ENCODE measurements around the gene RGS7. TPM values are rescaled to one million over a fixed set of nuclear protein-coding genes. Genes with fewer than 3 reads are reported as not detected.
"Not testable (repeated sequence)": the region's sequence is repeated elsewhere in the genome, so short reads cannot be mapped to it uniquely, and the experiment has no call there.

RGS7 gene
- total RNA-seq, 1 donor from 2014 or later = not detected

DNA sequence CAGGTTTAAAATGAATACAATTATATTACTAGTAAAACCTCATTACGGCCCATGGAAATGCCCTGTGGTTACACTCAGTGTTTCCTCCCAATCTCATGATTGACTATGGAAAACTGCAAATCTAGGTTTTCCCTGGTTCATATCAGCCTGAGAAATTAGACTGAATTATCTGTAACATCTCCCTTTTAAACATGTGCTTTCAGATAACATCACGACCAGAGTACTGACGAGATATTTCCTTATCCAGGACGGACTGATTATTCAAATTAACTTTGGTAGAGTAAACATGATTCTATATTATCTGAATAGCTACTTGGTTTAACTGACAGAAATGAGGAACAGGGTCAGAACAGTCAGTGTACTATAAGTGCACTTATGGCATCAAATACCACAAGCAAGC lies 82.3 kb downstream of the RGS7 start:
- no peak for DNase-seq (ENCODE audit: low spot score)

DNA sequence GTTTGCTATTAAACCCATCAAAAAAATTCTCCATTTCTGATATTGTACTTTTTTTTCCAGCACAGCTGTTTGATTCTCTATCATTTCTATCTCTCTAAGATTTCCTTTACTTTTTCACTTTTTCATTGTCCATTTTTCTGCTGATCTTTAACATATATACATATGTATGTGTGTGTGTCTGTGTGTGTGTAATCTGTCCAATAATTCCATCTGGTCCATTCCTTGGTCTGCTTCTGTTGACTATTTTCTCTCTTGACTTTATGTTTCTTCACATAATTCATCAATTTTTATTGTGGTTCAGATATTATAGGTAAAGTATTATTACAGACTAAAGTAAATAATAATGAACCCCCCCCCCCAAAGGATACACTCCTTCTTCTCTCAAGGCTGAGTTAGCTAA lies 84.2 kb downstream of the RGS7 start:
- no peak for DNase-seq (ENCODE audit: low spot score)

DNA sequence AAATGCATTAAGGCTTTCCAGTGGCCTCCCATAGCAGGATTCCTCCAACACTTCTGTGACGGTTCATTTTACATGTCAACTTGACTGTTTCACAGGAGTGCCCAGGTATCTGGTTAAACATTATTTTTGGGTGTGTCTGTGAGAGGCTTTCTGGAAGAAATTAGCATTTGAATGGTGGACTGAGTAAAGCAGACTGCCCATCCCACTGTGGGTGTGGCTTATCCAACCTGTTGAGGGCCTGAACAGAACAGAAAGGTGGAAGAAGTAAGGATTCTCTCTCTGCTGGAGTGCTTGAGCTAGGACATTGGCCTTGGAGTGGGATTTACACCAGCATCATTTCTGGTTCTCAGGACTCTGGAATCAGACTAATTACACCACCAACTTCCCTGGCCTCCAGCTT lies 85.6 kb downstream of the RGS7 start:
- no peak for DNase-seq (ENCODE audit: low spot score)

DNA sequence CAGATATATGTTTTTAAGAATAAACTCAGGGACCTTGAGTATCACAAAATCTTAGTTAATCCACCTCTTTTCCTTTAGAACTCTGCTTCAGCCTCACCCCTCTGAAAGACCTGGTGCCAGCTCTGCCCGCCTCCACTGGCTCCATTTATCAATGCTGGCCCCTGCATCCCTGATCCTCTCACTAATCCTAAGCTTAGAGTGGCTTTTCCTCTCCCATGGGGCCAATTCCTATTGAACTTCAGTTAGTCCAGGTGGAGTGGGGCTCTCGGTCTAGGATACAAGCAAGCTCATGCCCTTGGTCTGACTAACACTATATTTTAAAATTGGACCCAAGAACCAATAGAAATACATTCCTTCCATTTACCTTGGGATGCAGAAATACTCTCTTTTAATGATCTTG lies 87.0 kb downstream of the RGS7 start:
- DNase-seq (ENCODE audit: low spot score) = no peak

- DNase-seq (ENCODE audit: low spot score) = no peak
Measured at GRCh38 chr1:241269116-241269515, 87.9 kb downstream of the RGS7 start.

- DNase-seq (ENCODE audit: low spot score) = no peak
Measured at GRCh38 chr1:241266121-241266520, 90.9 kb downstream of the RGS7 start.

- no peak for DNase-seq (ENCODE audit: low spot score)
Measured at GRCh38 chr1:241265428-241265827, 91.6 kb downstream of the RGS7 start.

DNA sequence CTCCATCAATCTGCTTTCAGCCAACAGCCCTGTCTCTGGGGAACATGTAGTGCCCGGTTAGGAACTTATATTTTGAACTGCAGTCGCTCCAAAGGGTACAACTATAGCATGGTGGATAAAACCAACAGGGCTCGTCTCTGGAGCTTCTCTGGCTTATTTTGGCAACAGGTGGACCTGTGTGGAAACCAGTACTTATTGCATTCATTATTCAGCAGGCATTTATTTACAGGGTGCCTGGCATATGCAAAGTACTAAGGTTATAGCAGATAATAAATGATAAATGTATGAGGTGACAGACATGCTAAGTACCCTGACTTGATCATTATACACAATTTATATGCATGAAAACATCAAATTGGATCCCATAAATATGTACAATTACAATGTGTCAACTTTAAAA lies 93.7 kb downstream of the RGS7 start:
- DNase-seq (ENCODE audit: low spot score) = no peak

DNA sequence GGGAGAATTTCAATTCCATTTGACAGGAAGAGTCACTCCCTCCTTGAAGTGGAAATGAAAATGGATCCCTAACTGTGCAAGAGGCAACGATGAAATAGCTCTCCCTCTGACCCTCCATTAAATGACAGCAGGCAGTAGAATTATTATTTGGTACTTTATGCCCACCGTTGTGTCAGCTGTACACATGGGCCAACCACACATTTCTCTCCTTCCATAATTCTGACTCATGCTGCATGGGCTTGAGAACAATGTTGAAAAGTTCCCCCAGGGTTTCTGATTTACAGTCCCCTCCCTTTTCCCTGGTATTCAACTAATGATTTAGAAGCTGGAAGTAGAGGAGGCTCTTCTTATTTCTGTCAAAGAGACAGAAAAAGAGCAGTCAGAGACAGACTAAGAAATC lies 103.5 kb downstream of the RGS7 start:
- DNase-seq (ENCODE audit: low spot score) = no peak

- DNase-seq (ENCODE audit: low spot score) = no peak
Measured at GRCh38 chr1:241250465-241250864, 106.5 kb downstream of the RGS7 start.

DNA sequence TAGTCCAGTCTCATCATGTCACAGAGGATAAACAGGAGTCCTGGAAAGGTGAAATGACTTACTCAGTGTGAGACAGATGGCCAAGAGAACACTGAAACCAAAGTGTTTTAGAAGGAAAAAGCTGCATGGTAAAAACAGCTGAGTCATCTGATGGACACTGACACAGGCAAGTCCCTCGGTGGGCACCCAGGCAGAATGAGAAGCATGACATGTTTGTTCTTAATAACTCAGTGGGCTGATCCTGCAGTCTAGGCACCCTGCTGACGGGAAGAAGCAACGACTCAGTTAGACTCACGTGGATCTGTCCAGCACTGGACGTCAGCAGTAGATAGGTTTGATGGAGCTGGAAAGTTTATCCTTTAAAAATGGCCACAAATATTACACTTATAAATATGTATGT lies 116.9 kb downstream of the RGS7 start:
- DNase-seq (ENCODE audit: low spot score) = no peak

DNA sequence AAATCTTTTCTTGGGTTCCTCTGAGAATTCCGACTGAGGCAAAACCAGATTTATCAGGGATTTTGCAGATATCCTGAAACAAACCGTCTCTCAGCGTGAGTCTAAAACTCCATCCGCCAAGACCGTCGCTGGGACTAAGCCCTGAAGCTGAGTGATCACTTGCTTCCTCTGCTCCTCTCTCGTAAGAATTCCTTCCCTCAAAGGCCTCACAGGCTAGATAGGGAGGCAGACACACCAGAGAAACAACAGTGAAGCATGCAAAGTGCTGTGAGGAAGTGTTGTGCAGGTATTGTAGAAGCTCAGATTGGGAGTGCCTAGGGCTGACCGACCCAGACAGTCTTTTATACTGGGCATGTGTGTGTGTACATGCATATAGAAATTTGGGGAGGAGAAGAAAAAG lies 119.1 kb downstream of the RGS7 start:
- no peak for DNase-seq (ENCODE audit: low spot score)

DNA sequence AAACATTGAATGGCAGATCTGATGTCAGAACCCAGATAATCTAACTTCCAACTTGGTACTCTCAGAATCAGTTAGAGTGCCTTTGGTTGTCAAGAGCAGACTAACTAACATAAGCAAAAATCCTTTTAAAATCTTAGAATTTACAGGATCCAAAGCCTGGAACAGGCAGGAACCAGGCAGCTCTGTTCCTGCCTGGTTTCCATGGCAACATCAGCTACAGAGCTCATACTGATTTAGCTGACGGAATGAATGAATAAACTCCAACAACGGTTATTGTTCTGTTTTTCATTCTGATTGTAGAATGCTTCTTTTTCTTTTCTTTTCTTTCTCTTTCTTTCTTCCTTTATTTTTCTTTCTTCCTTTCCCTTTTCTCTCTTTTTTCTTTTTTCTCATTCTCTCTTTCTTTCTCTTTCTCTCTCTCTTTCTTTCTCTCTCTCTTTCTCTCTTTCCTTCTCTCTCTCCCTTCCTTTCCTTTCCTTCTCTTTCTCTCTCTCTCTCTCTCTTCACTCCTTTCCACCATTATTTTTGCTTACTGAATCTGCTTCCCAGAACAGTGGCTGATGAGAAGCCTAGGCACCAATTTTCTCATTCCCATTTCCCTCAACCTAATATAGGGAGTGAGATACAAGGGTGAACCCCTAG lies 121.6 kb downstream of the RGS7 start:
- DNase-seq (ENCODE audit: low spot score) = no peak

DNA sequence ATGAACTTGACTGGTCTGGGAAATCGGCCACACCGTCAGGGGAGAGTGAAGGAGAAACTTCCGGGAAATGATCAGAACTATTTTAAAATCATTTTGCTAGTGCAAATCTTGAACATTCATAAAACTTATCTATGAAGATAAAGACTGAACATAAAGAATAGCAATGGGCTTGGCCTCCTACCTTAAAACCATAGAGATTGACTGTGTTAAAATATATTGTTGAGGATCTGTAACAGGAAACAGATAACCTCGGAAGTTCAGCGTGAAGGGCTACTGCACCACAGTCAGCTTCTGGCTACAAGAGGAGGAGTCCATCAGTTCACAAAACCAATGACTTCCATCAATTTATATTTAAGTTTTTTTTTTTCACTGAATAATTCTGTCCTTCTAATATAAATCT lies 127.3 kb downstream of the RGS7 start:
- no peak for DNase-seq (ENCODE audit: low spot score)

DNA sequence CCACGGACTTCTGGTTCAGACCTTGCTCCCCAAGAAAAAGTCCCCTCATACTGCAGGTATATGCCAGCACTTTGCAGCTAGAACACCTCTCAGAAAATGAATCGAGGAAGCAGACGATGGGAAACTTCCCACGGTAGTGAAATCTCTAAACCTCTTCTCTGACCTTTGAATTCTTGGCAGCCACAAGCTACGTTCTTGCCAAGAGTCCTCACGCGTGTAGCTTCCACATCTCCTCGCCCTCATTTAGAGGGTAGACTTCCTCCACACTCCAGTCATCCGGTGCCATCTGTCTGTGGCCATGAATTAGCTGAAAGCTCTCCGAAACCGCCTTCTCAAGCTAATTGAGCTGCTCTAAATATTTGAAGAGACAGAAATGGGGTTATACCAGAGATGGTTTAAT lies 127.8 kb downstream of the RGS7 start:
- DNase-seq (ENCODE audit: low spot score) = no peak

GRCh38 chr1:241228339-241228738 lies 128.7 kb downstream of the RGS7 start:
- no peak for DNase-seq (ENCODE audit: low spot score)

DNA sequence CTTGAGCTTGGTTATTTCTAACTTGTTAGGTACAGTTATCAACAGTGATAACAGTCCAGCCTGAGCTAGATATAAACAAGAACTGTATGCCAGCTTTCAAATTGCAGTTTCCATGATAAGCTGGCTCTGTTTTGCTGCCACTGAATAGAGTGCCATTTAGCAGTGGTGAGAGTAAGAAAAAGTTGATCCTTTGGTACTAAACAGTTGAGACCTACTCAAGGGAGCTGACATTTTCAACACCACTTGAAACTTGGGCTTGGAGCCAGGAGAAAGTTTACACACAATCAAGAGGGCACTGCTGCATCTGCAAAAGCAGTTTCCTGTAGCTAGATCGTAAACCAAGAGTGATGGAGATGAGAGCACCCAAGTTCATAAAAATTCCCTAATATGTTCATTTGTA lies 131.3 kb downstream of the RGS7 start:
- DNase-seq (ENCODE audit: low spot score) = no peak

- DNase-seq (ENCODE audit: low spot score) = not testable (repeated sequence)
Measured at GRCh38 chr1:241224189-241224588, 132.8 kb downstream of the RGS7 start.

- DNase-seq (ENCODE audit: low spot score) = not testable (repeated sequence)
Measured at GRCh38 chr1:241222813-241223212, 134.2 kb downstream of the RGS7 start.

- DNase-seq (ENCODE audit: low spot score) = no peak
Measured at GRCh38 chr1:241221319-241221718, 135.7 kb downstream of the RGS7 start.

- DNase-seq (ENCODE audit: low spot score) = not testable (repeated sequence)
Measured at GRCh38 chr1:241220913-241221312, 136.1 kb downstream of the RGS7 start.

- DNase-seq (ENCODE audit: low spot score) = no peak
Measured at GRCh38 chr1:241219449-241219848, 137.6 kb downstream of the RGS7 start.

- no peak for DNase-seq (ENCODE audit: low spot score)
Measured at GRCh38 chr1:241217516-241217915, 139.5 kb downstream of the RGS7 start.

- DNase-seq (ENCODE audit: low spot score) = no peak
Measured at GRCh38 chr1:241215683-241216082, 141.3 kb downstream of the RGS7 start.

Data from mesenteric fat pad (tissue), 1 donor.